ENCODE results near the gene RNU1-4. TPM values are rescaled to one million over a fixed set of nuclear protein-coding genes. Genes with fewer than 3 reads are reported as not detected.
"Not testable (repeated sequence)": the region's sequence is repeated elsewhere in the genome, so short reads cannot be mapped to it uniquely, and the experiment has no call there.

The RNU1-4 gene
- 2,448 TPM for polyA plus RNA-seq (2013, experiment 1 of 4)
- 3,281 TPM for polyA plus RNA-seq (2013, experiment 2 of 4)
- 16,052 TPM for polyA plus RNA-seq (2013, experiment 3 of 4)
- polyA plus RNA-seq (2013, experiment 4 of 4): 9,026 TPM

DNA sequence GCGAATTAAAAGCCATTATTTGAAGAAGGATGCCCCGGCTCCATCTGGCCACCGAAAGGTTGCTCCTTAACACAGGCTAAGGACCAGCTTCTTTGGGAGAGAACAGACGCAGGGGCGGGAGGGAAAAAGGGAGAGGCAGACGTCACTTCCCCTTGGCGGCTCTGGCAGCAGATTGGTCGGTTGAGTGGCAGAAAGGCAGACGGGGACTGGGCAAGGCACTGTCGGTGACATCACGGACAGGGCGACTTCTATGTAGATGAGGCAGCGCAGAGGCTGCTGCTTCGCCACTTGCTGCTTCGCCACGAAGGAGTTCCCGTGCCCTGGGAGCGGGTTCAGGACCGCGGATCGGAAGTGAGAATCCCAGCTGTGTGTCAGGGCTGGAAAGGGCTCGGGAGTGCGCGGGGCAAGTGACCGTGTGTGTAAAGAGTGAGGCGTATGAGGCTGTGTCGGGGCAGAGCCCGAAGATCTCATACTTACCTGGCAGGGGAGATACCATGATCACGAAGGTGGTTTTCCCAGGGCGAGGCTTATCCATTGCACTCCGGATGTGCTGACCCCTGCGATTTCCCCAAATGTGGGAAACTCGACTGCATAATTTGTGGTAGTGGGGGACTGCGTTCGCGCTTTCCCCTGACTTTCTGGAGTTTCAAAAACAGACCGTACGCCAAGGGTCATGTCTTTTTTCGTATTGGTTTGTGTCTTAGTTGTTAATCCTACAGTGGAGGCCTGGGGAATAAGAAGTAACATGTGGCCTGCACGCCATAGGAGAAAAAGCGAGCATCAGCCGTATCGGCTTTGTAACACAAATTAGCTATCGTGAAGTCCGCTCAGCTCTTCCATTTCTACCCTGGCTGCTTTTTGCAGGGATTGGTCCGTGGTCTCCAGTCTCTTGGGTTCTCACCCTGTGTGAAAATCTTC is at the start of gene RNU1-4:
RNU1-4 (plus strand) TSS at position 470 of the 918 bp plus-strand sequence.
- no CpG with 5 or more reads among the region's 46 CpGs for WGBS, 2 experiments
- H3K27me3 ChIP-seq (ENCODE audit: control insufficient read depth, insufficient read depth, low read length, poor library complexity, severe bottlenecking); H3K36me3 ChIP-seq (ENCODE audit: control insufficient read depth, insufficient read depth, low read length): not testable (repeated sequence)

DNA sequence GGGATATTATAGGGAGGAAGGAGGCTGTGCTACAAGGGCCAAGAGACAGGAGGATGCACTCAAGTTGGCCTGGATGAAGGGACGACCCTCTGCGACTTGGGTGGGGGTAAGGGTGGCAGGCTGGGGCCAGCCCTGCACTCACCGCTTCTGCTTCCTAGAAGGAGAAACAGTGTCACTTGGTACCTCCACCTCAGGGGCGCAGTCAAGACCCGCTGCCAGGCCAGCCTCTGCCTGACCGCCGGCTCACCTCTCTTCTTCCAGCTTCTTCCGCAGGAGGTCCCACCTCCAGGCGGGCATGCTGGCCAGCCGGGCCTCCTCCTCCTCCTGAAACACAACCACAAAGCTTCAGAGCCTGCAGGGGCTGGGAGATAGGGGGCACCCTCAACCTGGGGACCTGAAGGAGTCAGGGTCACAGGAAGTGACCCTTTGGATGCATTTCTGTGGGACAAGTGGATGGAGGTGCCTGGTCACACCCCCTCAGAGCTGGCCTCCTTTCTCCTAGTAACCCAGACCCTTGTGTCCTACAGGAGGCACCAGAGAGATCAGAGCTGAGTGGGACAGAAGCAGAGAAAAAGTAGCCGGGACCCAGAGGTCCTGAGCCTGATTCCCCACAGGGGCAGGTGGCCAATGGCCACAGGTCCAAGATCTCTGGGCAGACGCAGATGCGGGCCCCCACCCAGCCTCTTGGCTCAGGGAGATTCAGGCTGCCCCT is 49.2 kb upstream of the RNU1-4 start:
- H3K4me1 ChIP-seq (ENCODE audit: control insufficient read depth, insufficient read depth, low read length); H3K9me3 ChIP-seq (ENCODE audit: control insufficient read depth, low read length); H3K27ac ChIP-seq (ENCODE audit: insufficient read depth, low read depth, low read length, poor library complexity, severe bottlenecking); H3K4me3 ChIP-seq (ENCODE audit: insufficient read depth, low read depth, low read length); H3K36me3 ChIP-seq (ENCODE audit: control insufficient read depth, insufficient read depth, low read length): not testable (repeated sequence)
- 94 to 95% methylated on average over 5 of the region's 13 CpGs for WGBS, 2 experiments
- H3K27me3 ChIP-seq (ENCODE audit: control insufficient read depth, insufficient read depth, low read length, poor library complexity, severe bottlenecking): peaks cover 32% of the 10 kb centered on the region

More for the DNA sequence above, at the start of gene RNU1-4:
- H3K4me3 ChIP-seq (ENCODE audit: insufficient read depth, low read depth, low read length); H3K27ac ChIP-seq (ENCODE audit: insufficient read depth, low read depth, low read length, poor library complexity, severe bottlenecking); H3K4me1 ChIP-seq (ENCODE audit: control insufficient read depth, insufficient read depth, low read length); H3K9me3 ChIP-seq (ENCODE audit: control insufficient read depth, low read length): not testable (repeated sequence)

DNA sequence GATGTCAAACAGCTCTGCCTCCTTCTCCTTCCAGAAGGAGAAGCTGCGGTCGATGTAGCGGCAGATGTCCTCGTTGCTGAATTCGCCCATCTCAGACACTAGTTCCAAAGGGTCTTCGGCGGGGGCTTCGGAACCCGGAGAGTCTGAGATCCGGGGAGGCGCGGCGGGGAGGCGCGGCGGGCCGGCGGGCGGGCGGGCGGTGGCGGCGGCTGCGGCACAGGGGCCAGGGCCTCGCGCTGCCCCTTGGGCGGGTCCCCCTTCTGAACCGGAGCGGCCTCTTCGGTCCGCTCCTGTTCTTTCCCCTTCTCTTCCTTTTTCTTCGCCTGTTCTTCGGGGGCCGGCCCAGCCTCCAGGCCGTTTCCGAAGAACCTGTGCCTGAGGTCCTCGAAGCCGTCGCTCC is 48.0 kb upstream of the RNU1-4 start:
- H3K27ac ChIP-seq (ENCODE audit: insufficient read depth, low read depth, low read length, poor library complexity, severe bottlenecking); H3K9me3 ChIP-seq (ENCODE audit: control insufficient read depth, low read length); H3K36me3 ChIP-seq (ENCODE audit: control insufficient read depth, insufficient read depth, low read length); H3K4me1 ChIP-seq (ENCODE audit: control insufficient read depth, insufficient read depth, low read length); H3K4me3 ChIP-seq (ENCODE audit: insufficient read depth, low read depth, low read length): not testable (repeated sequence)
- WGBS, 2 experiments: 16 to 23% methylated on average over 23 to 25 of the region's 39 CpGs
- peaks cover 43% of the 10 kb centered on the region for H3K27me3 ChIP-seq (ENCODE audit: control insufficient read depth, insufficient read depth, low read length, poor library complexity, severe bottlenecking)

DNA sequence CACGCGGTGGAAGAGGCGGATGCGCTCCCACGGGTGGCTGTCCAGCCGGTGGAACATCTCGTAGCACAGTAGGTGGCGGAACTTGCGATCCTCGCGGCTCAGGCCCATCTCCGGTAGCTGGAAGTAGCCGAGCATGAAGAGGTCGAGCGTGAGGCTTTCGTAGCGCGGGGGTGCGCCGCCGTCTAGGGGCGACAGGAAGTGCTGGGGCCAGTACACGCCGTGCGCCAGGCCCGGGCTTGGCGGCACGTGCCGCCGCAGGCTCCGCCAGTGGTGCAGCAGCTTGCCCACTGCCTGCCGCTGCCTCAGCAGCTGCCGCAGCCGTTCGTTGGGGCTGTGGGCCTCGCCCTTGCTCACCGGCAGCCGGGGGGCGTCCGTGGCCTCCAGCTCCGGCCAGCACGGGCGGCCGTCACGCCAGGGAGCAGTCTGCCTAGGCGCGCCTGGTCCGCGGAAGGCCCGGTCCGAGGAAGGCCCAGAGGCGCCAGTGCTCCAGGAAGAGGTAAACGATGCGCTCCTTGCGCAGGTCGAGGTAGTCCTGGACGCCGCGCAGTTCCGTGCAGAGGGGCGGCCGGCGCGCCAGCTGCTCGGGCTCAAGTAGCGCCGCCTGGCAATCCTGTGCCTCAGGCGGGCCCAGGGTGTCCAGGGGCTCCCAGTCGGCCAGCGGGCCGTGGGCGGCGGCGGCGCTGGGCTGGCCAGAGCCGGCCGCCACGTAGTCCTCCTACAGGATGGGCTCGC is 47.4 kb upstream of the RNU1-4 start:
- 12% methylated on average over 27 of the region's 79 CpGs for WGBS, 2 experiments
- peaks cover 47% of the 10 kb centered on the region for H3K27me3 ChIP-seq (ENCODE audit: control insufficient read depth, insufficient read depth, low read length, poor library complexity, severe bottlenecking)
- H3K27ac ChIP-seq (ENCODE audit: insufficient read depth, low read depth, low read length, poor library complexity, severe bottlenecking); H3K36me3 ChIP-seq (ENCODE audit: control insufficient read depth, insufficient read depth, low read length); H3K9me3 ChIP-seq (ENCODE audit: control insufficient read depth, low read length); H3K4me3 ChIP-seq (ENCODE audit: insufficient read depth, low read depth, low read length); H3K4me1 ChIP-seq (ENCODE audit: control insufficient read depth, insufficient read depth, low read length): not testable (repeated sequence)

DNA sequence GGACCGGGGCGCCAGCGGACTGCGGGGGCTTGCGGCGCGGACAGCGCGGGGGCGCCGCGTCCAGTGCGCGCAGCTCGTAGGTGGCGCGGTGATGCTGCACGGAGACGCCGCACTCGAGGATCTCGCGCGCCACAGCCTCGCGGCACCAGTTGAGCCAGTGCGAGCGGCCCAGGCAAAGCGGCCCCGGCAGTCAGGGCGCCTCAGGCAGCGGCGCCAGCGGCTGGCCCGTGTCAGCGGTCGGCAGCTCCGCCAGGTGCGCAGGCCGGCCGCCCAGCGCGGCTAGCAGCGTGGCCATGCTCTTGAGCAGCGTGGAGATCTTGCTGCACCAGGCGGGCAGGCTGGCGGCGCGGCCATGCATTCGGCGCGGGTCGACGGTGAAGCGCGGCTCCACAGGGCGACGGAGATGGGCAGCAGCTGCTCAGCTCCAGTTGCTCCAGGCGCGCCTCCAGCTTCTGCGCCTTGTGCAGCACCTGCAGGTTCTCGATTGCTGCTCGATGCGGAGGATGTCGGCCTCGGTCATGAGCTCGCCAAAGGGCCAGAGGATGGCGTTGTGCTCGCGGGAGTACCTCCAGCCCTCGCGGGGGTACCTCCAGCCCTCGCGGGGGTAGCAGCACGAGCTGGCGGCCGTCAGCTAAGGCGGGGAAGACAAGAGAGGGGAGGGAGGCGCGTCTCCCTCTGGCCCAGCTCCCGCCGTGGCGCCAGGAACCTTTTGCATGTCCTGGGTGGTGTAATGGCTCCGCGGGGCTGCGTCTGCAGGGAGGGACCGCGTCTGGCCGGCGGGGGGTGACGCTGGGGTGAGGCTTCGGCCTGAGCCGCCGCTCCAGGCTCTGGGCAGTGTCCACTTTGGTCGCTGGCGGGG is 46.6 kb upstream of the RNU1-4 start:
- not testable (repeated sequence) for H3K4me3 ChIP-seq (ENCODE audit: insufficient read depth, low read depth, low read length); H3K4me1 ChIP-seq (ENCODE audit: control insufficient read depth, insufficient read depth, low read length); H3K9me3 ChIP-seq (ENCODE audit: control insufficient read depth, low read length); H3K36me3 ChIP-seq (ENCODE audit: control insufficient read depth, insufficient read depth, low read length); H3K27ac ChIP-seq (ENCODE audit: insufficient read depth, low read depth, low read length, poor library complexity, severe bottlenecking)
- peaks cover 50% of the 10 kb centered on the region for H3K27me3 ChIP-seq (ENCODE audit: control insufficient read depth, insufficient read depth, low read length, poor library complexity, severe bottlenecking)
- WGBS, 2 experiments: 2 to 3% methylated on average over 41 of the region's 96 CpGs

DNA sequence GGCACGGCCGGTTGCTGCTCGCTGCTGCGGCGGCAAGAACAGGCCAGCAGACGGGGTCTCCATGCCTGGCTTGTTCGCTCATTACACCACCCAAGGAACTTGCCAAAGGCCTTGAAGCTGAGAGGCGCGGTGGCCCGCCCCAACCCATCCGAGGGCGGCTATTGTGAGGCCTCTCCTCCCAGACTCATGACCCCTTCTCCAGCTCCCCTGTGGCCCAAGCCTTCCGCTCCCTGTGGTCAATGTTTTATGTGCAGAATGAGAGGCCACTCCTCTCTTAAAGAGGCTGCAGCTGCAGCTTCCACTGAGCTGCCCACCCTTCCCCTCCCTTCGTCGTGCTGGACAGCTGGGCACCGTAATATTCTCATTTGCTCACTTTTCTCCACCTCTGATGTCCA is 46.0 kb upstream of the RNU1-4 start:
- not testable (repeated sequence) for H3K4me3 ChIP-seq (ENCODE audit: insufficient read depth, low read depth, low read length); H3K4me1 ChIP-seq (ENCODE audit: control insufficient read depth, insufficient read depth, low read length); H3K27ac ChIP-seq (ENCODE audit: insufficient read depth, low read depth, low read length, poor library complexity, severe bottlenecking); H3K9me3 ChIP-seq (ENCODE audit: control insufficient read depth, low read length); H3K36me3 ChIP-seq (ENCODE audit: control insufficient read depth, insufficient read depth, low read length)
- WGBS, 2 experiments: no CpG with 5 or more reads among the region's 16 CpGs
- peaks cover 55% of the 10 kb centered on the region for H3K27me3 ChIP-seq (ENCODE audit: control insufficient read depth, insufficient read depth, low read length, poor library complexity, severe bottlenecking)

DNA sequence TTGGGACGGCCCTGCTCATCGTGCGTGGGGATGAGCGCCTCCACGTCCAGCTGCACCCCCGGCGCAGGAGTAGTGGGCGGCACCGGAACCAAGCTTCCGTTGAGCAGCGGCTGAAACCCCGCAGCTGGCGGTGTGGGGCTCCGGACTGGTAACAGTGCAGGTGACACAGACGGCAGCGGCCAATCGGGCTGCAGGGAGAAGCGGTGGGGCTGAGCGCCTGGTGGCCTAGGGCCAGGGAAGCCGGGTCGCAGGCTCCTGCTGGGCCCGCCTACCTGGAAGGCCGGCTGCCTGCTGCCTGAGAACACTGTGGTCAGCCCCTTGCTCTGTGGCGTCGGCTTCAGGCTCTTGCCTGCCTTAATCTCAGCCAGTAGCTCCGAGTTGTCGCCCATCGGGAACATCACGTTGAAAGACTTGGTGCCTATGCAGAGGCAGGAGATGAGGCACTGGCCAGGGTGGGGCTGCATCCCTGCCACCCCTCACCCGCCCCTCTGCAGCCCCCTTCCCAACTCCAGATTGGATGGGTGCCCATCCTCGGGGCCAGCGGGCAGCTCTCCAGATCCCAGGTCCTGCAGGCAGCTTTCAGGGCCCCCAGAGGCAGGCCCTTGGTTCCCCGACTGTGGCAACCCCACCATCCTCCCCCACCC is 43.7 kb upstream of the RNU1-4 start:
- not testable (repeated sequence) for H3K4me3 ChIP-seq (ENCODE audit: insufficient read depth, low read depth, low read length); H3K4me1 ChIP-seq (ENCODE audit: control insufficient read depth, insufficient read depth, low read length); H3K27ac ChIP-seq (ENCODE audit: insufficient read depth, low read depth, low read length, poor library complexity, severe bottlenecking); H3K9me3 ChIP-seq (ENCODE audit: control insufficient read depth, low read length); H3K36me3 ChIP-seq (ENCODE audit: control insufficient read depth, insufficient read depth, low read length)
- 53 to 56% methylated on average over 25 to 30 of the region's 33 CpGs for WGBS, 2 experiments
- H3K27me3 ChIP-seq (ENCODE audit: control insufficient read depth, insufficient read depth, low read length, poor library complexity, severe bottlenecking): peaks cover 57% of the 10 kb centered on the region

DNA sequence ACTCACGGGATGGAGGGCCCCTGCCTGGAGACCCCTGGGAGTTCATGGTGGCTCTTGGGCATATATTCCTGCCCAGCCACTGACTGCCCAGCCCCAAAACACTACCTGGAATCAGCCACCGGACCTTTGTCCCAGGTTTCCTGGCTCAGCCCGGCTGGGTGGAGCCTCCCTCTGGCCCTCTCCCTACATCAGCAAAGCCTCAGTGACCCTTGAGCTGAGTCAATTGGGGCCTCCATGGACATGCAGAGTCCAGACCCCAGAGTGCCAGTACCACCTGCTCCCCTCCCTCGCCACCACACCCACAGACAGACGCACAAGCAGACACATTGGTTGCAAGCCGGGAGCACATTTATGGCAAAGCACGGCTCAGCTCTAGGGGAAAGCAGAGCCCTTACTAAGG is 43.2 kb upstream of the RNU1-4 start:
- WGBS, 2 experiments: 84 to 87% methylated on average over 2 to 3 of the region's 7 CpGs
- peaks cover 51% of the 10 kb centered on the region for H3K27me3 ChIP-seq (ENCODE audit: control insufficient read depth, insufficient read depth, low read length, poor library complexity, severe bottlenecking)
- not testable (repeated sequence) for H3K4me1 ChIP-seq (ENCODE audit: control insufficient read depth, insufficient read depth, low read length); H3K36me3 ChIP-seq (ENCODE audit: control insufficient read depth, insufficient read depth, low read length); H3K27ac ChIP-seq (ENCODE audit: insufficient read depth, low read depth, low read length, poor library complexity, severe bottlenecking); H3K4me3 ChIP-seq (ENCODE audit: insufficient read depth, low read depth, low read length); H3K9me3 ChIP-seq (ENCODE audit: control insufficient read depth, low read length)

DNA sequence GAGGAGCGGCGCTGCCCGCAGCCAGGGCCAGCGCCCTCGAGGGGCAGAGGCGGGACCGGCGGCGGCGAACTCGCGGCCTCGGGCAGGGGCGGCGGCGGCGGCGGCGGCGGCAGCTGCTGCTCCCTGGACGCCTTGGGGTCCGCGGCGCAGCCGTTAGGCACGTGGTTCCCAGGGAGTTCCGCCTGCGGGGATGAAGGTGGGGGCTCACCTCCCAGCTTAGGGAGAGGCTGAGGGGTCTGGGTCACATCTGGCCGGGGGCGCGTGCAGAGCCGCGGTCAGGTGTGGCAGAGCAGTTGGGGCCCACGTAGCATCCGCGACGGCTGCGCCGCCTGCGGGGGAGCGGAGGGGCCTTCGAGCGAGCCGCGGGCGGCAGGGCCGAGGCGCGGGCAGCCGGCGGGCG is 40.9 kb upstream of the RNU1-4 start:
- H3K4me3 ChIP-seq (ENCODE audit: insufficient read depth, low read depth, low read length); H3K36me3 ChIP-seq (ENCODE audit: control insufficient read depth, insufficient read depth, low read length); H3K9me3 ChIP-seq (ENCODE audit: control insufficient read depth, low read length); H3K4me1 ChIP-seq (ENCODE audit: control insufficient read depth, insufficient read depth, low read length); H3K27ac ChIP-seq (ENCODE audit: insufficient read depth, low read depth, low read length, poor library complexity, severe bottlenecking): not testable (repeated sequence)
- H3K27me3 ChIP-seq (ENCODE audit: control insufficient read depth, insufficient read depth, low read length, poor library complexity, severe bottlenecking): peaks cover 35% of the 10 kb centered on the region
- WGBS, 2 experiments: 5 to 8% methylated on average over 37 to 40 of the region's 52 CpGs

All from ectodermal cell (in vitro differentiated cells).